SU-DHL-6 (cell line): ENCODE results near the gene DNAH17.

Source experiments
- H2AFZ ChIP-seq: fragments of 200-600 bp; sonication (generic); 2 replicates; pipeline ENCODE4 v1.6.1; 2014; ENCODE audit warnings: low read depth, mild to moderate bottlenecking, moderate library complexity, mixed read lengths, antibody characterized with exemption, low read length; ENCODE audit not compliant: severe bottlenecking
- H3F3A ChIP-seq: fragments of 200-600 bp; shearing (Covaris generic); 2 replicates; pipeline ENCODE4 v1.6.0; 2016; ENCODE audit warnings: antibody characterized with exemption, mild to moderate bottlenecking; ENCODE audit not compliant: insufficient read depth
- H3K27ac ChIP-seq: fragments of 200-600 bp; sonication (generic); 2 replicates; pipeline ENCODE4 v1.5.1; 2016; ENCODE audit warnings: low read depth, mild to moderate bottlenecking, low read length, moderate library complexity, mixed read lengths
- H3K27me3 ChIP-seq: fragments of 200-600 bp; sonication (generic), shearing (Covaris generic); 2 replicates; pipeline ENCODE4 v1.6.0; 2014; ENCODE audit warnings: mild to moderate bottlenecking, low read length
- H3K36me3 ChIP-seq: fragments of 200-600 bp; sonication (generic); 2 replicates; pipeline ENCODE4 v1.6.1; 2014; ENCODE audit warnings: mild to moderate bottlenecking, low read length, mixed read lengths
- H3K4me2 ChIP-seq: fragments of 300-600, 200-600 bp; shearing (Covaris generic), sonication (generic); 2 replicates; pipeline ENCODE4 v1.6.0; 2014; ENCODE audit warnings: low read length, low read depth, mild to moderate bottlenecking; ENCODE audit not compliant: poor library complexity, severe bottlenecking
- H3K4me3 ChIP-seq: fragments of 200-600 bp; sonication (generic); 2 replicates; pipeline ENCODE4 v1.5.1; 2014; ENCODE audit warnings: antibody characterized with exemption, low read length, mild to moderate bottlenecking, mixed read lengths; ENCODE audit not compliant: insufficient read depth, poor library complexity, severe bottlenecking
- H3K79me2 ChIP-seq: fragments of 200-600 bp; sonication (generic); 2 replicates; pipeline ENCODE4 v1.6.1; 2014; ENCODE audit warnings: mild to moderate bottlenecking, low read length, moderate library complexity; ENCODE audit not compliant: insufficient read depth
- H3K9ac ChIP-seq: fragments of 200-600 bp; sonication (generic); 2 replicates; pipeline ENCODE4 v1.7.0; 2014; ENCODE audit warnings: mild to moderate bottlenecking, low read length
- H3K9me2 ChIP-seq: fragments of 200-600 bp; sonication (generic); replicated peaks from 2 replicates; pipeline ENCODE4 v1.6.1; 2014; ENCODE audit warnings: low read length; ENCODE audit not compliant: insufficient read depth
- H3K9me3 ChIP-seq: fragments of 200-600 bp; sonication (generic); 2 replicates; pipeline ENCODE4 v1.6.1; 2014; ENCODE audit warnings: low read length, mixed read lengths; ENCODE audit not compliant: insufficient read depth
- H4K20me1 ChIP-seq: fragments of 200-600 bp; sonication (generic); 2 replicates; pipeline ENCODE4 v1.6.1; 2014; ENCODE audit warnings: low read depth, mild to moderate bottlenecking, antibody characterized with exemption, low read length, moderate library complexity, mixed read lengths
- CTCF ChIP-seq: fragments of 200-600 bp; sonication (generic); IDR thresholded peaks from one replicate; pipeline ENCODE4 v1.5.1; 2017; ENCODE audit warnings: antibody characterized with exemption, mild to moderate bottlenecking, low read length, moderate library complexity; ENCODE audit not compliant: insufficient read depth, poor library complexity, severe bottlenecking
- EZH2phosphoT487 ChIP-seq: fragments of 200-600 bp; sonication (generic), shearing (Covaris generic); conservative IDR thresholded peaks from 2 replicates; pipeline ENCODE4 v1.6.1; 2018; ENCODE audit warnings: mild to moderate bottlenecking, antibody characterized with exemption, low read length, moderate library complexity, mixed read lengths

The DNAH17 gene

GRCh38 chr17:78461799-78462053, 115.5 kb downstream of the DNAH17 start:
- Histone ChIP-seq H3K79me2 (no peaks in the 10 kb centered on the region), H2AFZ (no peak overlapping the region), H3K4me3 (no peak overlapping the region), H3K4me2 (no peak overlapping the region), H3K27me3 (no peaks in the 10 kb centered on the region), H3K9me3 (no peaks in the 10 kb centered on the region), H3F3A (no peaks in the 10 kb centered on the region), H4K20me1 (no peaks in the 10 kb centered on the region), H3K27ac (no peak overlapping the region), H3K9ac (no peak overlapping the region), H3K36me3 (no peaks in the 10 kb centered on the region), H3K9me2 (no peaks in the 10 kb centered on the region)
- TF ChIP-seq CTCF, result no peak

- Histone ChIP-seq H3K4me2 (no peak overlapping the region), H3K4me3 (no peak overlapping the region), H3K79me2 (no peaks in the 10 kb centered on the region), H3K27ac (no peak overlapping the region), H3K36me3 (no peaks in the 10 kb centered on the region), H3K9me2 (no peaks in the 10 kb centered on the region), H3K9me3 (no peaks in the 10 kb centered on the region), H3K9ac (no peak overlapping the region), H3K27me3 (no peaks in the 10 kb centered on the region), H3F3A (no peaks in the 10 kb centered on the region), H4K20me1 (no peaks in the 10 kb centered on the region), H2AFZ (no peak overlapping the region)
- TF ChIP-seq EZH2phosphoT487, result no peak
- TF ChIP-seq CTCF, result no peak
Observed at GRCh38 chr17:78460951-78461798, 116.0 kb downstream of the DNAH17 start.

- Histone ChIP-seq H3K4me2 (no peak overlapping the region), H4K20me1 (no peaks in the 10 kb centered on the region), H2AFZ (no peak overlapping the region), H3K36me3 (no peaks in the 10 kb centered on the region), H3F3A (no peaks in the 10 kb centered on the region), H3K9me3 (no peaks in the 10 kb centered on the region), H3K79me2 (no peaks in the 10 kb centered on the region), H3K27ac (no peak overlapping the region), H3K27me3 (no peaks in the 10 kb centered on the region), H3K9ac (no peak overlapping the region), H3K4me3 (no peak overlapping the region), H3K9me2 (no peaks in the 10 kb centered on the region)
- TF ChIP-seq EZH2phosphoT487, result no peak
- TF ChIP-seq CTCF, result no peak
Observed at GRCh38 chr17:78460176-78460675, 117.0 kb downstream of the DNAH17 start.
